Lower leg skin (tissue), 3 donors: ENCODE results near the gene MLLT3.

Source experiments
- CTCF ChIP-seq, 3 donors: fragments of 450-650 bp; IDR thresholded peaks; one replicate each; pipeline ENCODE4 v1.5.1; 2016; ENCODE audit warnings: antibody characterized with exemption in 3 of 3, mild to moderate bottlenecking in 3 of 3, moderate library complexity in 2 of 3
- POLR2A ChIP-seq, 2 donors: fragments of 450-650 bp; IDR thresholded peaks; one replicate each; pipeline ENCODE4 v1.6.1; 2016 to 2017; ENCODE audit warnings: antibody characterized with exemption in 2 of 2, mild to moderate bottlenecking in 1 of 2, moderate library complexity in 1 of 2

GRCh38 chr9:20474496-20474895 is 147.8 kb downstream of the MLLT3 start:
- no peak for TF ChIP-seq CTCF (IDR thresholded peaks at IDR 0.05)
- TF ChIP-seq POLR2A (IDR thresholded peaks at IDR 0.05): no peak
